ENCODE measurements around the gene DHX35. TPM values are rescaled to one million over a fixed set of nuclear protein-coding genes. Genes with fewer than 3 reads are reported as not detected.

Gene DHX35
- total and polyA plus RNA-seq, 10 of the 15 experiments (the other 5 are each of a cell fraction or from before 2014, with no cell fraction given), result 4.3 to 21.6 (median 14.9) TPM

DNA sequence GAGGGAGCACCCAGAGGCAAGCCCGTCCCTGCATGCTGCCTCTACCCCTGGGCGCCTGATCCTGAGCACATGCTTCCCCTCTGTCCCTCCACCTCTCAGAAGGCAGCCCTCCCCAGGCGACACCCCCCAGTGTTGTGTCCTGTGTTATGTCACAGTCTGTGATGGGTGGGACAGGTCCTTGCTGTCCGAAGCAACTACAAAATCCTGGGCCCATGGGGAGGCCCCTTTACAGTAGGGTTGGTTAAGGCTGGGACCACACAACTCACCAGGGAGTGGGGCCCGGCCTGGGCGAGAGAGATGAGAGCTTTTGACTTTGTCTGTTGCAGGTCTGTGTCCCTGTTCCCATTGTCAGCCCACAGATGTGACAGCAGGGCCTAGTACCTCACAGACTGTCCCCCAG, 78.0 kb downstream of the DHX35 start:
- Histone ChIP-seq H3K4me1 (ENCODE audit: control insufficient read depth, insufficient read depth, low read length) (no peaks in the 10 kb centered on the region), H3K9me3 (replicated peaks; ENCODE audit: control insufficient read depth, insufficient read depth, low read length) (no peaks in the 10 kb centered on the region), H3K4me3 (no peak overlapping the region), H3K79me2 (ENCODE audit: control insufficient read depth, insufficient read depth, low read length) (no peaks in the 10 kb centered on the region), H4K20me1 (ENCODE audit: control insufficient read depth, insufficient read depth) (no peaks in the 10 kb centered on the region), H3K9ac (ENCODE audit: control insufficient read depth, insufficient read depth, low read length) (no peak overlapping the region), H3K4me2 (ENCODE audit: control insufficient read depth, insufficient read depth) (no peak overlapping the region), H3K27ac (ENCODE audit: control insufficient read depth, insufficient read depth) (no peak overlapping the region), H2AFZ (ENCODE audit: control insufficient read depth, low read depth, low read length) (no peak overlapping the region), H3K36me3 (ENCODE audit: control insufficient read depth in 2 of 2, insufficient read depth in 2 of 2, low read length in 1 of 2) (peaks cover 9 to 14% of the 10 kb centered on the region in 2 experiments), H3K27me3 (replicated peaks in 1 of 2; ENCODE audit: control insufficient read depth in 2 of 2, insufficient read depth in 2 of 2, low read length in 1 of 2) (no peaks in the 10 kb centered on the region)
- no peak for ATAC-seq
- ChIA-PET SMC1A (ENCODE audit: uncharacterized antibody, unreplicated experiment) (interaction anchor here (2.0 kb wide), 1 partner anchor 9 kb away, joined by 6 read pairs; no protein-coding TSS in a partner anchor), RAD21 (ENCODE audit: unreplicated experiment) (no interaction called here), POLR2A (interaction anchor here (0.6 kb wide), 1 partner anchor 58 kb away, joined by 5 read pairs; no protein-coding TSS in a partner anchor), CTCF (interaction anchor here (2.4 kb wide), 1 partner anchor 9 kb away, joined by 13 read pairs; no protein-coding TSS in a partner anchor)
- in situ Hi-C loops (cut with MboI), result no loop called here
- intact Hi-C loops (cut with micrococcal nuclease; ENCODE audit: unreplicated experiment), result loop anchor here (10.0 kb wide), 1 partner anchor 285 kb away; no protein-coding TSS in a partner anchor
- DNase-seq (ENCODE audit: low read depth, low spot score), result no peak
- TF ChIP-seq EZH2 (IDR thresholded peaks at IDR 0.05; ENCODE audit: borderline replicate concordance, control insufficient read depth, low read depth, low read length) (no peak), ZZZ3 (IDR thresholded peaks at IDR 0.05; ENCODE audit: control insufficient read depth, insufficient read length, low read depth) (no peak), RELA (IDR thresholded peaks at IDR 0.05; ENCODE audit: borderline replicate concordance, partially characterized antibody) (no peak), PRDM15 (CRISPR knock-in tag; IDR thresholded peaks at IDR 0.05) (no peak), POLR2AphosphoS2 (IDR thresholded peaks at IDR 0.05; ENCODE audit: low read depth, low read length) (no peak), NFXL1 (IDR thresholded peaks at IDR 0.05; ENCODE audit: borderline replicate concordance) (no peak), RUNX3 (IDR thresholded peaks at IDR 0.05; ENCODE audit: low read length) (no peak), HDAC6 (IDR thresholded peaks at IDR 0.05; ENCODE audit: unreplicated experiment) (no peak), POU2F2 (IDR thresholded peaks at IDR 0.05; ENCODE audit: borderline replicate concordance, low read depth, low read length) (no peak), KAT2A (conservative IDR thresholded peaks at IDR 0.05; ENCODE audit: control insufficient read depth, low read depth, low read length) (no peak)
- TF ChIP-seq, protein P1, sequence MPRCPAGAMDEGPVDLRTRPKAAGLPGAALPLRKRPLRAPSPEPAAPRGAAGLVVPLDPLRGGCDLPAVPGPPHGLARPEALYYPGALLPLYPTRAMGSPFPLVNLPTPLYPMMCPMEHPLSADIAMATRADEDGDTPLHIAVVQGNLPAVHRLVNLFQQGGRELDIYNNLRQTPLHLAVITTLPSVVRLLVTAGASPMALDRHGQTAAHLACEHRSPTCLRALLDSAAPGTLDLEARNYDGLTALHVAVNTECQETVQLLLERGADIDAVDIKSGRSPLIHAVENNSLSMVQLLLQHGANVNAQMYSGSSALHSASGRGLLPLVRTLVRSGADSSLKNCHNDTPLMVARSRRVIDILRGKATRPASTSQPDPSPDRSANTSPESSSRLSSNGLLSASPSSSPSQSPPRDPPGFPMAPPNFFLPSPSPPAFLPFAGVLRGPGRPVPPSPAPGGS (IDR thresholded peaks at IDR 0.05; ENCODE audit: borderline replicate concordance, insufficient read depth, low read depth, low read length, poor library complexity, severe bottlenecking), result no peak
- BruUV-seq (replicated peaks), result no TSS peak
- no peak for FAIRE-seq
- 96% methylated on average over 5 of the region's 6 CpGs for WGBS (ENCODE audit: insufficient coverage, insufficient replicate concordance, low lambda C conversion rate, missing lambda C conversion rate)
